Lung (tissue), 12 donors: ENCODE results near the gene ZBTB21. TPM values are rescaled to one million over a fixed set of nuclear protein-coding genes. Genes with fewer than 3 reads are reported as not detected.

Experiments
- ATAC-seq: fragments of 200-7000 bp; cut with Tn5 transposase; one replicate; pipeline ENCODE4 v1.9.1; 2020; ENCODE audit warnings: moderate number of reproducible peaks; ENCODE audit not compliant: insufficient read depth, low FRiP score
- DNase-seq, 3 donors: peaks; one replicate each; pipeline ENCODE4 v3.0.0-alpha.2; 2013 to 2017
- H3K27ac ChIP-seq, 2 donors: one replicate each; pipeline ENCODE4 v1.5.1; 2013; ENCODE audit warnings: mild to moderate bottlenecking in 2 of 2, moderate library complexity in 2 of 2, control low read depth in 1 of 2, inconsistent platforms in 1 of 2, low read depth in 1 of 2, low read length in 1 of 2
- H3K27me3 ChIP-seq, 3 donors: one replicate each; pipeline ENCODE4 v1.5.1; 2013; ENCODE audit warnings: low read length in 2 of 3; ENCODE audit not compliant: control insufficient read depth in 3 of 3, insufficient read depth in 3 of 3
- H3K36me3 ChIP-seq, 4 donors: one replicate each; pipeline ENCODE4 v1.5.1; 2013; ENCODE audit warnings: low read length in 4 of 4, mild to moderate bottlenecking in 1 of 4, moderate library complexity in 1 of 4; ENCODE audit not compliant: control insufficient read depth in 4 of 4, insufficient read depth in 4 of 4
- H3K4me1 ChIP-seq, 5 donors: one replicate each; pipeline ENCODE4 v1.5.1; 2013; ENCODE audit warnings: low read length in 5 of 5, mild to moderate bottlenecking in 2 of 5, moderate library complexity in 1 of 5; ENCODE audit not compliant: control insufficient read depth in 5 of 5, insufficient read depth in 5 of 5
- H3K4me3 ChIP-seq: one replicate; pipeline ENCODE4 v1.5.1; 2013; ENCODE audit warnings: mild to moderate bottlenecking, control low read depth, moderate library complexity
- H3K9ac ChIP-seq, 2 donors: one replicate each; pipeline ENCODE4 v1.5.1; 2013; ENCODE audit warnings: low read length in 2 of 2, control low read depth in 1 of 2; ENCODE audit not compliant: insufficient read depth in 1 of 2
- H3K9me3 ChIP-seq, 4 donors: one replicate each; pipeline ENCODE4 v1.5.1; 2013; ENCODE audit warnings: low read length in 3 of 4, mild to moderate bottlenecking in 1 of 4, moderate library complexity in 1 of 4; ENCODE audit not compliant: control insufficient read depth in 4 of 4, insufficient read depth in 3 of 4
- CTCF ChIP-seq: IDR thresholded peaks from 2 replicates; pipeline ENCODE4 v1.5.1; 2012; ENCODE audit warnings: mild to moderate bottlenecking; ENCODE audit errors: control extremely low read depth, extremely low read depth
- WGBS, 2 donors: extraction: QIAGEN DNeasy Blood & Tissue Kit; methylation state at CpG; one replicate each; pipeline ENCODE4 v1.1.7; 2013; 5-methylcytosine and 5-hydroxymethylcytosine counted together
- polyA plus RNA-seq, 2 donors: library from polyadenylated mRNA; stranded (reverse); fragments of 200-250 nt; gene quantifications; one replicate each; pipeline ENCODE4 v1.2.1, GENCODE V29; 2013
- total RNA-seq, 2 donors: library from RNA; depleted of rRNA in 1 of 2; stranded (reverse); fragments of >200 nt in 1 of 2; gene quantifications; one replicate each; pipeline ENCODE4 v1.2.1, GENCODE V29; 2014 to 2021
- donor health status: control.
- donor health status: control.
- donor health status: Bipolar disorder and iron deficiency.
- donor health status: healthy.
- donor health status: DM: yes; HTN: yes; CAD: no.

Gene ZBTB21
- total and polyA plus RNA-seq, 4 donors = 3.2 to 15.4 (median 7.5) TPM

GRCh38 chr21:42006765-42007164 is 3.4 kb downstream of the ZBTB21 start:
- H3K4me3 ChIP-seq = no peak overlapping the region
- no peak overlapping the region for H3K27ac ChIP-seq
- TF ChIP-seq CTCF = no peak
- DNase-seq (no peak), ATAC-seq (no peak)
- H3K36me3 ChIP-seq = peaks cover 0 to 3% (median 0%) of the 10 kb centered on the region in 4 donors
- H3K4me1 ChIP-seq = peaks cover 0 to 4% (median 0%) of the 10 kb centered on the region in 5 donors
- H3K27me3 ChIP-seq = no peaks in the 10 kb centered on the region
- no peaks in the 10 kb centered on the region for H3K9me3 ChIP-seq
- 91 to 100% methylated on average over 1 of the region's 1 CpG for WGBS, 2 donors
- H3K9ac ChIP-seq = no peak overlapping the region

GRCh38 chr21:42004406-42005199 is 5.6 kb downstream of the ZBTB21 start:
- no peak for TF ChIP-seq CTCF
- 97 to 99% methylated on average over 5 of the region's 5 CpGs for WGBS, 2 donors
- no peak for ATAC-seq
- Histone ChIP-seq H3K9ac (no peak overlapping the region), H3K36me3 (peaks cover 0 to 9% (median 3%) of the 10 kb centered on the region in 4 donors), H3K4me3 (no peak overlapping the region), H3K9me3 (no peaks in the 10 kb centered on the region), H3K27me3 (no peaks in the 10 kb centered on the region), H3K4me1 (peaks cover 0 to 4% (median 0%) of the 10 kb centered on the region in 5 donors), H3K27ac (no peak overlapping the region)
- no peak for DNase-seq

- ATAC-seq = no peak
- Histone ChIP-seq H3K36me3 (peaks cover 0 to 9% (median 3%) of the 10 kb centered on the region in 4 donors), H3K9ac (no peak overlapping the region), H3K4me3 (no peak overlapping the region), H3K27me3 (no peaks in the 10 kb centered on the region), H3K4me1 (no peaks in the 10 kb centered on the region), H3K9me3 (no peaks in the 10 kb centered on the region), H3K27ac (no peak overlapping the region)
- WGBS, 2 donors = 54 to 69% methylated on average over 4 of the region's 4 CpGs
- no peak for TF ChIP-seq CTCF
- DNase-seq = no peak
Measured at GRCh38 chr21:42003051-42003461, 7.1 kb downstream of the ZBTB21 start.
